ENCODE measurements around the gene HPSE. TPM values are rescaled to one million over a fixed set of nuclear protein-coding genes. Genes with fewer than 3 reads are reported as not detected.
"Not testable (repeated sequence)": the region's sequence is repeated elsewhere in the genome, so short reads cannot be mapped to it uniquely, and the experiment has no call there.

Gene HPSE
- total RNA-seq, 2 experiments from 2014 or later, result 5.5 to 6.0 TPM

DNA sequence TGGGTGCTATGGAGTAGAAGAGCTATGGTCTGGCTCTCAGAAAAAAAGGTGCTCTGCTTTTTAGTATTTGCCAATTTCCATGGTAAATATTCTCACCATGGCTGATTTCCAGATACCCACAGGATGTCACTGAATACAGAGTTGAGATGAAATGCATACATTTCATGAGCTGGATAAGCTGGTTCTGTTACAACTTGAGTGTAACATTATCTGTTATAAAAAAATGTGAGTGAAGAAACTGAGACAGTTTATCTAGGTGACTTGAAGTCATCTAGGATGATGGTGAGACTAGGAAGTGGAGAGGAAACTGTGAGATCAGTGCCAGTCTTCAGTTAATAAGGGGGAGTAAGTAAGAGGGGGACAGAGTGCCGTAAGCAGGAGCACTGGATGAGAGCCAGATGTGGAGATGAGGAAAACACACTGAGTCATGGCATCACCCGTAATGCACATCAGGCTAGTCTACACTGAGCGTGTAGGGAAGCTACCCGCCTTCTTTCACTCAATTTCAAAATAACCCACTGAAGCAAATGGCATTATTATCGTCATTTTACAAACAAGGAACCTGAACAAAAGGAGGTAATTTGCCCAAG is 5.0 kb downstream of the HPSE start:
- CTCF ChIA-PET, result interaction anchor here (0.9 to 2.2 kb wide), 3 partner anchors 9 to 36 kb away, joined by 3 to 5 read pairs (median 4); no protein-coding TSS in a partner anchor
- no peaks in the 10 kb centered on the region for H3K36me3 Mint-ChIP-seq (ENCODE audit: low read depth)
- peaks cover 10% of the 10 kb centered on the region for H3K4me1 Mint-ChIP-seq (ENCODE audit: low read depth)
- no peaks in the 10 kb centered on the region for H3K27me3 Mint-ChIP-seq
- TF ChIP-seq CTCF (IDR thresholded peaks at IDR 0.05), result no peak
- ATAC-seq (no peak), DNase-seq (no peak)
- H3K4me3 Mint-ChIP-seq, result no peak overlapping the region
- POLR2A ChIA-PET, result interaction anchor here (0.6 kb wide), 1 partner anchor 1038 kb away, joined by 3 read pairs; no protein-coding TSS in a partner anchor
- intact Hi-C loops (cut with micrococcal nuclease), result no loop called here
- no peak overlapping the region for H3K27ac Mint-ChIP-seq
- no peaks in the 10 kb centered on the region for H3K9me3 Mint-ChIP-seq

DNA sequence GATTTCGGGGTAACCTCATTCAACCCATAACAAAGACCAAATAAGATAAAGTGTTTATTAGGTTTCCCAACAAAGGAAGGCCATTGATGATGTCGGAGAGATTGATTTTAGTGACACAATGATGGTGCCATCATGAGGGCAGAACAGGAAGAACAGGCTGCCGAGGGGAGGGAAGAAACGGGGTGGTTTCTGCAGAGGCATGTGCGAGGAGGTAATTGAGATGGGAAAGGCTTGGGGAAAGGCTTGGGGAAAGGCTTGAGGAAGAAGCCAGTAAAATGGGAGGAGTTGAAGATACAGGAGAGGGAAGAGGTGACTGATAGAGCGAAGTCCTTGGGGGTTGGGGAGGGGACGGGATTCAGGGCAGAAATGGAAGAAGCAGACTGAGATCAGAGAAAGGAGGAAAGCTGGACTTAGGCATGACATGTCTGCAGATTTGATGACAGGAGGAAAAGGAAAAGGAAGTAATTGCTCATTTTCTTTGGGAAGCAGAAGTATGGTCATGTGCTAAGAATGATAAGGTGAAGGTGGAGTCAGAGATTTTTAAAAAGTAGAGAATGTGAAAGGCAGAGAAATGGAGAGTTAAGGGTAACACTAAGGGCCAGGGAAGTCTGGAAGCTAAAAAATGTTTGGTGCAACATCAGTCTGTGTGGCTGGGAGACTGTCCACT is 6.0 kb downstream of the HPSE start:
- DNase-seq (no peak), ATAC-seq (no peak)
- TF ChIP-seq CTCF (IDR thresholded peaks at IDR 0.05), result no peak
- Mint-ChIP-seq H3K27me3 (no peaks in the 10 kb centered on the region), H3K4me1 (ENCODE audit: low read depth) (peaks cover 5% of the 10 kb centered on the region), H3K9me3 (no peaks in the 10 kb centered on the region), H3K36me3 (ENCODE audit: low read depth) (no peaks in the 10 kb centered on the region), H3K27ac (no peak overlapping the region), H3K4me3 (no peak overlapping the region)
- intact Hi-C loops (cut with micrococcal nuclease), result no loop called here
- ChIA-PET POLR2A (interaction anchor here (0.6 kb wide), 1 partner anchor 1037 kb away, joined by 3 read pairs; no protein-coding TSS in a partner anchor), CTCF (interaction anchor here (1.0 to 2.2 kb wide), 2 partner anchors 9 to 37 kb away, joined by 4 to 5 read pairs; no protein-coding TSS in a partner anchor)

DNA sequence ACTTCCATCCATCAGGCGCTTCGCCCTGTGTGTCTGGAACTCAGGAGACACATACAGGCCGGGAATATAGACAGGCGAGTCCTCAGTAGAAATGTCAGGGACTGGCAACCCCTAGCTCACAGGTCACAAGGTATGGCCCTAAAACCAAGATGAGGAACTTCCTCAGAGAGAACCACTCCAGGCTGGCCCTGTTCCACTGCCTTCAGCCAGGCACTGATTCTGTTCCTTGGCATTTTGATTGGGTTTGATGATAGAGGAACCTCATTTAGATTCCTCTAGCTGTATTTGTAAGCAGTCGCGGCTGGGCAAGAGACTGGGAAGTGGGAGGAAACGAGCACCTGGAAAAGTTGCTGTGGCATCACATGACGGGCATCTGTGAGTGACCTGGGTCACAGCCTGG is 8.1 kb downstream of the HPSE start:
- intact Hi-C loops (cut with micrococcal nuclease), result no loop called here
- no peak for TF ChIP-seq CTCF (IDR thresholded peaks at IDR 0.05)
- Mint-ChIP-seq H3K4me3 (no peak overlapping the region), H3K27me3 (no peaks in the 10 kb centered on the region), H3K9me3 (no peaks in the 10 kb centered on the region), H3K4me1 (ENCODE audit: low read depth) (no peaks in the 10 kb centered on the region), H3K36me3 (ENCODE audit: low read depth) (no peaks in the 10 kb centered on the region), H3K27ac (no peak overlapping the region)
- no peak for ATAC-seq
- ChIA-PET CTCF (interaction anchor here (1.3 kb wide), 1 partner anchor 42 kb away, joined by 3 read pairs; the partner anchor contains the start of gene COQ2), POLR2A (interaction anchor here (0.6 to 1.2 kb wide), 2 partner anchors 15 to 367 kb away, joined by 3 read pairs; no protein-coding TSS in a partner anchor)
- no peak for DNase-seq

- intact Hi-C loops (cut with micrococcal nuclease); H3K27me3 Mint-ChIP-seq; ATAC-seq; H3K27ac Mint-ChIP-seq; H3K36me3 Mint-ChIP-seq (ENCODE audit: low read depth); DNase-seq; H3K4me3 Mint-ChIP-seq; POLR2A ChIA-PET; H3K9me3 Mint-ChIP-seq; H3K4me1 Mint-ChIP-seq (ENCODE audit: low read depth): not testable (repeated sequence)
- CTCF ChIA-PET, result interaction anchor here (1.3 kb wide), 1 partner anchor 41 kb away, joined by 3 read pairs; the partner anchor contains the start of gene COQ2
Observed at GRCh38 chr4:83325306-83325705, 9.3 kb downstream of the HPSE start.

DNA sequence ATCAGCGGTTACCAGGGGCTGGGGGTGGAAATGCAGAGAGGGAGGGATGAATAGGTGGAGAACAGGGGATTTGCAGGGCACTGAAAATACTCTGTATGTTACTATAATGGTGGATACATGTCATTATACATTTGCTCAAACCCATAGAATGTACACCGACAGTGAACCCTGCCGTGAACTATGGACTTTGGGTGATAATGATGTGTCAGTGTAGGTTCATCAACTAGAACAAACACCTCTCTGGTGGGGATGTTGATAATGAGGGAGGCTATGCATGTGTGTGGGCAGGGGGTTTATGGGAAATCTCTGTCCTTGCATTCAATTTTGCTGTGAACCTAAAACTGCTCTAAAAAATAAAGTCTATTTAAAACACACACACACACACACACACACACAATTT is 11.5 kb downstream of the HPSE start:
- ChIA-PET POLR2A (interaction anchor here (0.8 kb wide), 1 partner anchor 18 kb away, joined by 3 read pairs; no protein-coding TSS in a partner anchor), CTCF (interaction anchor here (1.0 to 1.4 kb wide), 2 partner anchors 31 to 57 kb away, joined by 3 read pairs; no protein-coding TSS in a partner anchor)
- ATAC-seq (no peak), DNase-seq (no peak)
- H3K27ac Mint-ChIP-seq, result no peak overlapping the region
- no peaks in the 10 kb centered on the region for H3K27me3 Mint-ChIP-seq
- intact Hi-C loops (cut with micrococcal nuclease), result no loop called here
- no peak overlapping the region for H3K4me3 Mint-ChIP-seq
- peaks cover 4% of the 10 kb centered on the region for H3K36me3 Mint-ChIP-seq (ENCODE audit: low read depth)
- no peak for TF ChIP-seq CTCF (IDR thresholded peaks at IDR 0.05)
- H3K9me3 Mint-ChIP-seq, result no peaks in the 10 kb centered on the region
- peaks cover 6% of the 10 kb centered on the region for H3K4me1 Mint-ChIP-seq (ENCODE audit: low read depth)
